GM11168 (cell line): Measurements from ENCODE around the gene CNR2.
"Not testable (repeated sequence)": the region's sequence is repeated elsewhere in the genome, so short reads cannot be mapped to it uniquely, and the experiment has no call there.

Experiments used
- in situ Hi-C: fragments of 300-500 bp; cut with MboI; formaldehyde crosslinking; loops from one replicate; pipeline ENCODE4 v1.12.0; 2022; ENCODE audit warnings: low sequenced_read_pairs; ENCODE audit not compliant: unreplicated experiment

The CNR2 gene

DNA sequence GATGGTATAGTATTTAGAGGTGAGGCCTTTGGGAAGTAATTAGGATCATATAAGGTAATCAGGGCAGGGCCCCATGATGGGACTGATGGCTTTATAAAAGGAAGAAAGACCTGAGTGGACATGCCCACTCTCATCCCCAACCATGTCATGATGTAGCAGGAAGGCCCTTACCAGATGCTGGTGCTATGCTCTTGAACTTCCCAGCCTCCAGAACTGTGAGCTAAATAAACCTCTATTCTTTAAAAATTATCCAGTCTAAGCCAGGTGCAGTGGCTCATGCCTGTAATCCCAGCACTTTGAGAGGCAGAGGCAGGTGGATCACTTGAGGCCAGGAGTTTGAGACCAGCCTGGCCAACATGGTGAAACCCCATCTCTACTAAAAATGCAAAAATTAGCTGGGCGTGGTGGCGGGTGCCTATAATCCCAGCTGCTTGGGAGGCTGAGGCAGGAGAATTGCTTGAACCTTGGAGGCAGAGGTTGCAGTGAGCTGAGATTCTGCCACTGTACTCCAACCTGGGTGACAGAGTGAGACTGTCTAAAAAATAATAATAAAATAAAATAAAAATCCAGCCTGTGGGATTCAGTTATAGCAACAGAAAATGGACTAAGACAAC is 65.6 kb downstream of the CNR2 start:
- in situ Hi-C loops: not testable (repeated sequence)

DNA sequence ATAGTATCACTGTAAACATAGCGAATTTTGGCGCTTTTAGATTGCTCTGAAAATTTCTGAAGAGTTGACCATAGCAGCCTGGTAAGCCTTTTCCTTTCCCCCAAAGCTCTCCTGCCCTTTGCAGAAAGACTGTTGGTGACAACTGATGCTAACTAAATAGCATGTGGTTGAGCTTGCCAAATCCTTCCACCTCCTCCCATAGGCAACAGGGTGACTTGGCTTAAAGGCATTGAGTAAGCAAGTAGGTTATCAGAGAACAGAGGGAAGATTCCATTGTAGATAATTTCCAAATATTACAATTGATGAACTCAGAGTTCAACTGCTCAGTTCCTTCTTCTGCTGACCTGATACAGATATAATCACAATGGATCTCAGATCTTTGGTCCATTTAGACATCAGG is 68.0 kb downstream of the CNR2 start:
- in situ Hi-C loops: no loop called here

DNA sequence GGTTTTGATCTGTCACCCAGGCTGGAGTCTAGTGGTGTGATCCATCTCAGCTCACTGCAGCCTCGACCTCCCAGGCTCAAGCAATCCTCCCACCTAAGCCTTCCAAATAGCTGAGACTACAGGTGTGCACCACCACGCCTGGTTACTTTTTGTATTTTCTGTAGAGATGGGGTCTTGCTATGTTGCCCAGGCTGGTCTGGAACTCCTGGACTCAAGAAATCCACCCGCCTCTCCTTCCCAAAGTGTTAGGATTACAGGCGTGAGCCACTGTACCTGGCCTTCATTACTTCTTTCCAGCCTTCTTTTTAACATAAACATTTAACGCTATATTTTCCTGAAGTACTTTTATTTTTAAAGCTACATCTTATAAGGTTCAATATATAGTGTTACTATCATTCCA is 69.5 kb downstream of the CNR2 start:
- in situ Hi-C loops: no loop called here

DNA sequence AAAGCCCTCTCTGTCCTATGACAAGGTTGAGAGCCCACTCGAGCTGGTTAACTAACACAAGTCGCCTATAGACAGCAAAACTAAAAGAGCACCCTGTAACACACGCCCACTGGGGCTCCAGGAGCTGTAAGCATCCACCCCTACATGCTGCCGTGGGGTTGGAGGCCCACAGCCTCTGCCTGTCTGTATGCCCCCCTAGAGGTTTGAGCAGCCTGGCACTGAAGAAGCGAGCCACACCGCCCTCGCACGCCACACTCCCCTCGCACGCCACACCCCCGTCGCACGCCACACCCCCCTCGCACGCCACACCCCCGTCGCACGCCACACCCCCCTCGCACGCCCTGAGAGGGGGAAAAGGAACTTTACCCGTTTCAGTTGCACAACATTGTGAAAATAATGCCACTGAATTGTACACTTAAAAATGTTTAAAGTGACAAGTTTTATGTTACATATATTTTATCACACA is 74.7 kb downstream of the CNR2 start:
- in situ Hi-C loops: no loop called here

DNA sequence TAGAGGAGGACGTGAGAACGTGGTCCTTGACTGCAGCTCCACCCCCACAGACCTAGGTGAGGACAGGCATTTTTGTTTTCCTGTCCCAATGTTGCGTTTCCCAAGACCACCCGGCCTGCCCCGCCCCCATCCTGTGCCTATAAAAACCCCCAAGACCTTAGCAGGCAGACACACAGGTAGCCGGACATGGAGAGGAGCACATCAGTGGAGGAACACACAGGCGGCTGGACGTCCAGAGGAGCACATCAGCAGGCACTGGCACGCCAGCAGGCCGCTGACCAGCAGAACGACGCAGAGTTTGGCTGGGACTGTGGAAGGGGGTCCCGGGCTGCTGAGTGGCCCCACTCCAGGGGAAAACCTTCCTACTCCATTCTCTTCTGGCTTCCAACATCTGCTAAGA is 75.3 kb downstream of the CNR2 start:
- in situ Hi-C loops: no loop called here

DNA sequence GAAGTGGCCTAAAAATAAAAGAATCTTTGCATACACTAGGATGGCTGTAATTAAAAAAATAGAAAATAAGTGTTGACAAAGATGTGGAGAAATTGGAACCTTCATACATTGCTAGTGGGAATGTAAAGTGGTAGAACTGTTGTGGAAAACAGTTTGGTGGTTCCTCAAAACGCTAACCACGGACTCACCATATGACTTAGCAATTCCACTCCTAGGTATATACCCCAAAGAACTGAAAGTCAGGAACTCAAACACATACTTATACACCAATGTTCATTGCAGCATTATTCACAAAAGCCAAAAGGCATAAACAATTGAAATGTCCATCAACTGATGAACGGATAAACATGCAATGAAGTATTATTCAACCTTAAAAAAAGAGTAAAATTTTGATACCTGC is 77.1 kb downstream of the CNR2 start:
- in situ Hi-C loops: no loop called here

DNA sequence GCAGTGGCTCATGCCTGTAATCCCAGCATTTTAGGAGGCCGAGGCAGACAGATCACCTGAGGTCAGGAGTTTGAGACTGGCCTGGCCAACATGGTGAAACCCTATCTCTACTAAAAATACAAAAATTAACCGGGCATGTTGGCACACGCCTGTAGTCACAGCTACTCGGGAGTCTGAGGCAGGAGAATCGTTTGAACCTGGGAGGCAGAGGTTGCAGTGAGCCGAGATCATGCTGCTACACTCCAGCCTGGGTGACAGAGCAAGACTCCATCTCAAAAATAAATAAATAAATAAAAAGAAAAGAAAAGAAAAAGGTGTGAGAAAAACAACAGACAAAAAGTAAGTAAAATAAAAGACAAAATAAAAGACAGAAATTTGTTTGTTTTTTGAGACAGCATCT is 79.0 kb downstream of the CNR2 start:
- in situ Hi-C loops: not testable (repeated sequence)

DNA sequence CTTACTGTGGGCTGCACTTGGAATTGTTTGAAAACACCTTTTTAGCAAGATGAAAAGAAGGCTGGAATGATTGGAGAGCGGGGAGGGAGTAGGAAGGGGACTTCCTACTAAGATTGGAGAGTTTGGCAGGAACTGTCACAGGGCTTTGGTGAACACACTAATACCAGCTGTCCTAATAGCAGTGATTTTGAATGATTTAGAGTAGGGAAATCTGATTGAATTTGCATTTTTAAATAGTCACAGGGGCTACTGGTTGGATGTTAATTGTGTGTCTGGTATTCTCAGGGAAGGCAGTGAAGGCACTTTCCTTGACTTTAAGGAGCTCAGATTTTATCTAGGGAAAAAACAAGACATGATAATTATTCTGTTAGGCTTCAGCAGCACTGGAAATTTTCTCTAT is 85.4 kb downstream of the CNR2 start:
- in situ Hi-C loops: no loop called here

DNA sequence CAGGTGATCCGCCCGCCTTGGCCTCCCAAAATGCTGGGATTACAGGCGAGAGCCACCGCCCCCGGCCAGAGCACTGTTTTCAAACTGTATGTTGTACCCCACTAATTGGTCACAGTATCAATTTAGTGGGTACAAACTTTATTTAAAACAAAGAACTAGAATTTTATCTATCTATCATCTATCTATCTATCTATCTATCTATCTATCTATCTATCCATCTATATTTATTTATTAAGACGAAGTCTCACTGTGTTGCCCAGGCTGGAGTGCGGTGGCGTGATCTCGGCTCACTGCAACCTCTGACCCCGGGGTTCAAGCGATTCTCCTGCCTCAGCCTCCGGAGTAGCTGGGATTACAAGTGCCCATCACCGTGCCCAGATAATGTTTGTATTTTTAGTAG is 86.6 kb downstream of the CNR2 start:
- in situ Hi-C loops: not testable (repeated sequence)

DNA sequence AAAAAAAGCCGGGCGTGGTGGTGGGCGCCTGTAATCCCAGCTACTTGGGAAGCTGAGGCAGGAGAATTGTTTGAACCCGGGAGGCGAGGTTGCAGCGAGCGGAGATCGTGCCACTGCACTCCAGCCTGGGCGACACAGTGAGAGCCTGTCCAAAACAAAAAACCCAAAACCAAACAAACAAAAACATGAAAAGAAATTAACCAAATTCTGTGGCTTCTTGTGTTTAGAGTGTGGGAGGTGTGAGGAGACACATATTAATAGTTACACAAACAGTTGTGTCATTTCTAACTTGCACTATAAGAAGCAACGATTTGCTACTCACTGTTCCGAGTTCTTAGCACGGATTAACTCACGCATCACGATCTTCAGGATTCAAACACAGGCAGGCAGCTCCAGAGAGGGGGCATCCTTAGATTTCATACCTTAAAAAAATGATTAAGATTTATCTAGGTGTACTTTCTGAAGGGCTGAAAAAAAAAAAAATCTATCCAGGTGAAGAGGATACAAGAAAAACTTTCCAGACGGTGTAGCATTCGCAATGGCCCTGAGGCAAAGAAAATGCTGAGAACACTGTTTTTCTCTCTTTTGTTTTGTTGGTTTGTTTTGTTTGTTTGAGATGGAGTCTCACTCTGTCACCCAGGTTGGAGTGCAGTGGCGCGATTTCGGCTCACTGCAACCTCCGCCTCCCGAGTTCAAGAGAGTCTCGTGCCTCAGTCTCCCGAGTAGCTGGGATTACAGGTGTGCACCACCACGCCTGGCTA is 87.2 kb downstream of the CNR2 start:
- in situ Hi-C loops: no loop called here

DNA sequence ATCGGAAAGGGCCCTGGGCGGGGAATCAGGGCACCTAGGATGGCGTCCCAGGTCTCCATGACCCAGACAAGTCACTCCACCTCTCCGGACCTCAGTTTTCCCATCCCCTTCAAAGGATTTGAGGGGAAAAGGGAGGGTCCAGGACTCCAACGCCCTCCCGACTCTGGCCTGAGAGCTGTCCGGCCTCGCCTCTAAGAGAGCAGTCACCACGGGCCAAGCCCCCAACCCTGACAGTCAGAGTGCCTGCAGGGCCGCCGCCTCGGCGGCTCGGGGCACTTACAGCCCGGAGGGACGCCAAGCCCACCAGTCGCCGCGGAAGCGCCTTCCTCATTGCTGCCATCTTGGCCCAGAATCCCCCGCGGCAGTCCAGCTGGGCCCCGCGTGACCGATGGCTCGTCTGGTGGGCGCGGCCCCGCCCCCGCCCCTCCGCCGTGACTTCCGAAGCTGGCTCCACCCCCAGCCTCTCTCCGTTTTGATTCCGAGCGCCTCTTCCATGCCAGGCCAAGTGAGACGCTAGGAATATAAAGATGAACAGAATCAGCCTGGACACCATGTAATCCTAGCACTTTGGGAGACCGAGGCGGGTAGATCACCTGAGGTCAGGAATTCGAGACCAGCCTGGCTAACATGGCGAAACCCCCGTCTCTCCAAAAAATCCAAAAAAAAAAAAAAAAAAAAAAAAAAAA is 87.9 kb downstream of the CNR2 start, which contains the start of gene HMGCL:
TSS of gene HMGCL (minus strand) at position 354 of the 686 bp plus-strand sequence. CDS start at position 340, 14 bp downstream.
- in situ Hi-C loops: no loop called here

DNA sequence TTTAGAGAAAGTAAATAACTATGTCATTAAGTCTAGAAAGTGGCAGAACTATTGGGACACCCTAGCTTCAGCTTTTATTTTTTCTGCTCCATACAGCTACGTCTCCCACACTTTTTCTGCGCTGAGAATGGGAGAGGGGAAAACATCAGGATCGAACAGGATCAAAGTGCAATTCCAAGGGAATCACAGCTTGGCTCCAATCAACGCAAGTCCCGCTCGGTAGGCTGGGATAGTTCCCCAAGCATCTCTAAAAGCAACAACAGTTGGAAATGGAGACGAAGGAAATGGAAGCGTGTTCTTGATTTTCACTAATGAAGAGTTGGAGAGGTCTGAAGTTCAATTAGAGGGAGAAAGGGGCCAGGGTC is 88.5 kb downstream of the CNR2 start:
- in situ Hi-C loops: no loop called here

DNA sequence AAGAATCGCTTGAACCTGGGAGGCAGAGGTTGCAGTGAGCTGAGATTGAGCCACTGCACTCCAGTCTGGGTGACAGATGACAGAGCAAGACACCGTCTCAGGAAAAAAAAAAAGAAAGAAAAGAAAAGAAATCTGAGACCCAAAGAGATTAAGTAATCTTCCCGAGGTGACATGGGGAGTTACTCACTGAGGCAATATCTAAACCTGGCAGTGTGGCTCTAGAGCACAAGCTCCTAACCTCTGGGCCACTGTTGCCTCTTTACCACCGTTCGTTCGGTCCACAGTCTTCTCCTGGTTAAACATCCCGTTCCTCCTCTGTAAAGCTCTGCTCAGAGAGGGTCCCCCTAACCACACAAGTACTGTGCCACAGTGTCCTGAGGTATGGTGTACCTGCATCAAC is 89.4 kb downstream of the CNR2 start:
- in situ Hi-C loops: no loop called here
